K562 (cell line): ENCODE results near the gene DUSP28. TPM values are rescaled to one million over a fixed set of nuclear protein-coding genes. Genes with fewer than 3 reads are reported as not detected.
A peak's percentile ranks its signal among the peaks of the same experiment; 100 is the strongest.

Experiments used
- BRD9 ChIP-seq: fragments of 450-650 bp; IDR thresholded peaks from 2 replicates; pipeline ENCODE4 v1.6.1; 2018; ENCODE audit warnings: low read depth; ENCODE audit not compliant: partially characterized antibody
- DNMT1 ChIP-seq: fragments of 450-650 bp; IDR thresholded peaks from 2 replicates; pipeline ENCODE4 v1.6.1; 2016; ENCODE audit warnings: antibody characterized with exemption, mild to moderate bottlenecking
- EWSR1 ChIP-seq: fragments of 450-650 bp; IDR thresholded peaks from 2 replicates; pipeline ENCODE4 v1.6.1; 2018; ENCODE audit warnings: borderline replicate concordance, mild to moderate bottlenecking, low read depth, moderate library complexity; ENCODE audit not compliant: partially characterized antibody
- MED1 ChIP-seq: sonication (generic); formaldehyde crosslinking; IDR thresholded peaks from 2 replicates; pipeline ENCODE4 v1.8.1; 2023; ENCODE audit warnings: missing genetic modification reagents, borderline replicate concordance
- PHB2 ChIP-seq: fragments of 450-650 bp; IDR thresholded peaks from 2 replicates; pipeline ENCODE4 v1.6.1; 2017; ENCODE audit warnings: low read depth
- TAL1 ChIP-seq: fragments of 450-650 bp; IDR thresholded peaks from 2 replicates; pipeline ENCODE4 v1.6.1; 2016; ENCODE audit warnings: mild to moderate bottlenecking
- YY1 ChIP-seq, 3 experiments: IDR thresholded peaks; 2 replicates each; pipeline ENCODE4 v1.6.1; 2011; ENCODE audit warnings: low read length in 2 of 3, mild to moderate bottlenecking in 2 of 3, moderate library complexity in 2 of 3, borderline replicate concordance in 1 of 3, control low read depth in 1 of 3, low read depth in 1 of 3; ENCODE audit not compliant: insufficient read depth in 3 of 3, insufficient replicate concordance in 2 of 3, control insufficient read depth in 1 of 3, insufficient read length in 1 of 3; ENCODE audit errors: extremely low read depth in 1 of 3
- ZNF324 ChIP-seq: fragments of 250-450 bp; sonication (Bioruptor Pico); IDR thresholded peaks from 2 replicates; pipeline ENCODE4 v1.4.0; 2020; ENCODE audit warnings: mild to moderate bottlenecking
- ZNF445 ChIP-seq: fragments of 250-450 bp; sonication (Bioruptor Pico); IDR thresholded peaks from 2 replicates; pipeline ENCODE4 v1.4.0; 2020; ENCODE audit warnings: low read depth, mild to moderate bottlenecking, moderate library complexity
- ZNF561 ChIP-seq: fragments of 450-650 bp; formaldehyde crosslinking; conservative IDR thresholded peaks from 2 replicates; pipeline ENCODE4 v1.4.0; 2020; ENCODE audit warnings: mild to moderate bottlenecking, moderate library complexity
- polyA plus RNA-seq, 8 experiments: library from polyadenylated mRNA; depleted of rRNA in 4 of 8; stranded (reverse) in 5 of 8; unstranded in 3 of 8; fragments of >200 nt; fragmentation: Nextera tagmentation in 2 of 8; fragmentation: Illumina TruSeq in 1 of 8; extraction: Ambion mirVana in 2 of 8; extraction: Trizol in 1 of 8; gene quantifications; 2 replicates each; pipeline versions ENCODE4 v1.2.1 to v1.2.3, GENCODE V29; 2011 to 2014; ENCODE audit warnings: inconsistent platforms in 1 of 8, missing spikeins in 1 of 8
- total RNA-seq, 7 experiments: library from RNA; depleted of rRNA in 6 of 7; stranded (reverse); fragments of >200 nt in 6 of 7; fragmentation: Illumina TruSeq in 2 of 7; extraction: Trizol in 2 of 7; gene quantifications; 2 replicates each; pipeline versions ENCODE4 v1.2.1 to v1.2.3, GENCODE V29; 2011 to 2021; ENCODE audit warnings: low replicate concordance in 1 of 7
- TF ChIP-seq, protein P1 (sequence below): fragments of 250-450 bp; sonication (Bioruptor Pico); IDR thresholded peaks from 2 replicates; pipeline ENCODE4 v1.8.0; 2021; ENCODE audit warnings: moderate library complexity, mild to moderate bottlenecking, inconsistent platforms
- TF ChIP-seq, protein P2 (sequence below): fragments of 250-450 bp; sonication (Bioruptor Pico); IDR thresholded peaks from 2 replicates; pipeline ENCODE4 v1.8.0; 2022; ENCODE audit warnings: moderate library complexity, mild to moderate bottlenecking, inconsistent platforms
- TF ChIP-seq, protein P3 (sequence below), 2 experiments: fragments of 450-650 bp in 1 of 2; IDR thresholded peaks; 2 replicates each; pipeline ENCODE4 v1.6.1; 2011 to 2017; ENCODE audit warnings: low read depth in 2 of 2, antibody characterized with exemption in 1 of 2, borderline replicate concordance in 1 of 2, low read length in 1 of 2, mild to moderate bottlenecking in 1 of 2, mixed read lengths in 1 of 2; ENCODE audit not compliant: control insufficient read depth in 1 of 2
- TF ChIP-seq, protein P4 (sequence below): IDR thresholded peaks from 2 replicates; pipeline ENCODE4 v1.6.1; 2016; ENCODE audit warnings: missing genetic modification characterization, missing compliant biosample characterization
- TF ChIP-seq, protein P5 (sequence below): fragments of 250-450 bp; sonication (Bioruptor Pico); IDR thresholded peaks from 2 replicates; pipeline ENCODE4 v1.8.0; 2021; ENCODE audit warnings: borderline replicate concordance, mild to moderate bottlenecking, moderate library complexity; ENCODE audit not compliant: poor library complexity, severe bottlenecking
- TF ChIP-seq, protein P6 (sequence below): fragments of 450-650 bp; formaldehyde crosslinking; IDR thresholded peaks from 2 replicates; pipeline ENCODE4 v1.4.0; 2022; ENCODE audit warnings: missing genetic modification characterization

The DUSP28 gene
- total and polyA plus RNA-seq, 9 of the 15 experiments (the other 6 are each of a cell fraction or from before 2014, with no cell fraction given): 2.8 to 8.1 (median 4.2) TPM

DNA sequence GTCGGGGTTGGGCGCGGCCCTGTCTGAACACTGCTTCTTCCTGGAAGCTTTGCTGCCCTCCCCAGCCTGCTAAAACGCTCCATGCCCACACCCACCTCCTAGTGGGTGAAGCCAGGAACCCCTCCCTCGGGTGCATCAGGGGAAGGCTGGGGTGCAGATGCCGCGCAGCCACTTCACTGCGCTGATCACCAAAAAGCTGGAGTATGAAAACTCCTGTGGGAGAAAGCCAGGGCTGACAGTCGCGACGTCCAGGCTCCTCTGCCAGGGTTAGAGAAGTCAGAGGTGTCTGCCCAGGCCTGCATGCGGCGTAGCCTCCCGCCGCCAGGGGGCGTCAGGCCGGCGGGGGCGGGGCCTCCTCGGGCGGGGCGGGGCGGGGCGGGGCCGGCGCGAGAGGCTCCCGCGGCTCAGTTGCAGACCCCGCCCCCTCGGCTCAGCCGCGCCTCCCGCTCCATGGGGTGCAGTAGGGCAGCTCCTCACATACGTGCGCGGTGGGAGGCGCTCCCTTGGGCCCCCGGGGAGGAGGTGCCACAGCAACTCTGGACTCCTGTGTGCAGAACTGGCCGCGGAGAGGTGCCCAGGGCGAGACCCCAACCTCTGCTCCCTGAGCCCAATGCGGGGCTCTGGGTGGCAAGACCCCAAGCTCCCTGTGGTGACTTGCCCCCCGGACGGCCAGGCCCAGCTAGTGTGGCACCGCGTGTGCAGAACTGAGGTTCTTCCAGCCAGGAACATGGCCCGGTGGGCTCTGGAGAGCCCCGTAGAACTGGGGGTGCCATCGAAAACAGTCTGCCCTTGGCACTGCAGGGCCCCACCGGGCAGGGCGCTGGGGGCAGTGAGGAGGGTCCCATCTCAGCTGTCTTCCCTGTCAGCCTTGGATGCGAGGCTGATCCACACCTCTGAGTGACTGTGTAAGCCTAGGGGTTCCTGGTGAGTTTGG, 6.3 kb downstream of the DUSP28 start (continued):
- TF ChIP-seq, protein P1, sequence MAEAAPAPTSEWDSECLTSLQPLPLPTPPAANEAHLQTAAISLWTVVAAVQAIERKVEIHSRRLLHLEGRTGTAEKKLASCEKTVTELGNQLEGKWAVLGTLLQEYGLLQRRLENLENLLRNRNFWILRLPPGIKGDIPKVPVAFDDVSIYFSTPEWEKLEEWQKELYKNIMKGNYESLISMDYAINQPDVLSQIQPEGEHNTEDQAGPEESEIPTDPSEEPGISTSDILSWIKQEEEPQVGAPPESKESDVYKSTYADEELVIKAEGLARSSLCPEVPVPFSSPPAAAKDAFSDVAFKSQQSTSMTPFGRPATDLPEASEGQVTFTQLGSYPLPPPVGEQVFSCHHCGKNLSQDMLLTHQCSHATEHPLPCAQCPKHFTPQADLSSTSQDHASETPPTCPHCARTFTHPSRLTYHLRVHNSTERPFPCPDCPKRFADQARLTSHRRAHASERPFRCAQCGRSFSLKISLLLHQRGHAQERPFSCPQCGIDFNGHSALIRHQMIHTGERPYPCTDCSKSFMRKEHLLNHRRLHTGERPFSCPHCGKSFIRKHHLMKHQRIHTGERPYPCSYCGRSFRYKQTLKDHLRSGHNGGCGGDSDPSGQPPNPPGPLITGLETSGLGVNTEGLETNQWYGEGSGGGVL (CRISPR knock-in tag): no peak
- TF ChIP-seq DNMT1 (no peak), PHB2 (no peak), ZNF445 (CRISPR knock-in tag) (no peak), BRD9 (no peak), MED1 (CRISPR knock-in tag) (no peak), ZNF324 (CRISPR knock-in tag) (no peak), TAL1 (no peak), YY1 (IDR thresholded peaks at IDR 0.05; ENCODE audit: borderline replicate concordance in 1 of 3, control insufficient read depth in 1 of 3, extremely low read depth in 1 of 3, insufficient read depth in 3 of 3, insufficient read length in 1 of 3, insufficient replicate concordance in 2 of 3, low read depth in 1 of 3, low read length in 2 of 3) (peak in 1 of 3 experiments; percentile 22), ZNF561 (no peak), EWSR1 (no peak)
- TF ChIP-seq, protein P2, sequence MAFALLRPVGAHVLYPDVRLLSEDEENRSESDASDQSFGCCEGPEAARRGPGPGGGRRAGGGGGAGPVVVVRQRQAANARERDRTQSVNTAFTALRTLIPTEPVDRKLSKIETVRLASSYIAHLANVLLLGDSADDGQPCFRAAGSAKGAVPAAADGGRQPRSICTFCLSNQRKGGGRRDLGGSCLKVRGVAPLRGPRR: no peak
- TF ChIP-seq, protein P3, sequence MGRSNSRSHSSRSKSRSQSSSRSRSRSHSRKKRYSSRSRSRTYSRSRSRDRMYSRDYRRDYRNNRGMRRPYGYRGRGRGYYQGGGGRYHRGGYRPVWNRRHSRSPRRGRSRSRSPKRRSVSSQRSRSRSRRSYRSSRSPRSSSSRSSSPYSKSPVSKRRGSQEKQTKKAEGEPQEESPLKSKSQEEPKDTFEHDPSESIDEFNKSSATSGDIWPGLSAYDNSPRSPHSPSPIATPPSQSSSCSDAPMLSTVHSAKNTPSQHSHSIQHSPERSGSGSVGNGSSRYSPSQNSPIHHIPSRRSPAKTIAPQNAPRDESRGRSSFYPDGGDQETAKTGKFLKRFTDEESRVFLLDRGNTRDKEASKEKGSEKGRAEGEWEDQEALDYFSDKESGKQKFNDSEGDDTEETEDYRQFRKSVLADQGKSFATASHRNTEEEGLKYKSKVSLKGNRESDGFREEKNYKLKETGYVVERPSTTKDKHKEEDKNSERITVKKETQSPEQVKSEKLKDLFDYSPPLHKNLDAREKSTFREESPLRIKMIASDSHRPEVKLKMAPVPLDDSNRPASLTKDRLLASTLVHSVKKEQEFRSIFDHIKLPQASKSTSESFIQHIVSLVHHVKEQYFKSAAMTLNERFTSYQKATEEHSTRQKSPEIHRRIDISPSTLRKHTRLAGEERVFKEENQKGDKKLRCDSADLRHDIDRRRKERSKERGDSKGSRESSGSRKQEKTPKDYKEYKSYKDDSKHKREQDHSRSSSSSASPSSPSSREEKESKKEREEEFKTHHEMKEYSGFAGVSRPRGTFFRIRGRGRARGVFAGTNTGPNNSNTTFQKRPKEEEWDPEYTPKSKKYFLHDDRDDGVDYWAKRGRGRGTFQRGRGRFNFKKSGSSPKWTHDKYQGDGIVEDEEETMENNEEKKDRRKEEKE (IDR thresholded peaks at IDR 0.05; ENCODE audit: borderline replicate concordance in 1 of 2, control insufficient read depth in 1 of 2, low read depth in 2 of 2, low read length in 1 of 2): no peak
- TF ChIP-seq, protein P4, sequence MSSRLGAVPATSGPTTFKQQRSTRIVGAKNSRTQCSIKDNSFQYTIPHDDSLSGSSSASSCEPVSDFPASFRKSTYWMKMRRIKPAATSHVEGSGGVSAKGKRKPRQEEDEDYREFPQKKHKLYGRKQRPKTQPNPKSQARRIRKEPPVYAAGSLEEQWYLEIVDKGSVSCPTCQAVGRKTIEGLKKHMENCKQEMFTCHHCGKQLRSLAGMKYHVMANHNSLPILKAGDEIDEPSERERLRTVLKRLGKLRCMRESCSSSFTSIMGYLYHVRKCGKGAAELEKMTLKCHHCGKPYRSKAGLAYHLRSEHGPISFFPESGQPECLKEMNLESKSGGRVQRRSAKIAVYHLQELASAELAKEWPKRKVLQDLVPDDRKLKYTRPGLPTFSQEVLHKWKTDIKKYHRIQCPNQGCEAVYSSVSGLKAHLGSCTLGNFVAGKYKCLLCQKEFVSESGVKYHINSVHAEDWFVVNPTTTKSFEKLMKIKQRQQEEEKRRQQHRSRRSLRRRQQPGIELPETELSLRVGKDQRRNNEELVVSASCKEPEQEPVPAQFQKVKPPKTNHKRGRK (tag): no peak
- TF ChIP-seq, protein P5, sequence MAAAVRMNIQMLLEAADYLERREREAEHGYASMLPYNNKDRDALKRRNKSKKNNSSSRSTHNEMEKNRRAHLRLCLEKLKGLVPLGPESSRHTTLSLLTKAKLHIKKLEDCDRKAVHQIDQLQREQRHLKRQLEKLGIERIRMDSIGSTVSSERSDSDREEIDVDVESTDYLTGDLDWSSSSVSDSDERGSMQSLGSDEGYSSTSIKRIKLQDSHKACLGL (CRISPR knock-in tag): no peak
- TF ChIP-seq, protein P6, sequence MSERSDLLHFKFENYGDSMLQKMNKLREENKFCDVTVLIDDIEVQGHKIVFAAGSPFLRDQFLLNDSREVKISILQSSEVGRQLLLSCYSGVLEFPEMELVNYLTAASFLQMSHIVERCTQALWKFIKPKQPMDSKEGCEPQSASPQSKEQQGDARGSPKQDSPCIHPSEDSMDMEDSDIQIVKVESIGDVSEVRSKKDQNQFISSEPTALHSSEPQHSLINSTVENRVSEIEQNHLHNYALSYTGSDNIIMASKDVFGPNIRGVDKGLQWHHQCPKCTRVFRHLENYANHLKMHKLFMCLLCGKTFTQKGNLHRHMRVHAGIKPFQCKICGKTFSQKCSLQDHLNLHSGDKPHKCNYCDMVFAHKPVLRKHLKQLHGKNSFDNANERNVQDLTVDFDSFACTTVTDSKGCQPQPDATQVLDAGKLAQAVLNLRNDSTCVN (CRISPR knock-in tag): no peak
